MM.1S (cell line): ENCODE results near the gene CBFA2T2.

Experiments used
- EZH2 ChIP-seq: fragments of 300-600 bp; sonication (generic); optimal IDR thresholded peaks from 2 replicates; pipeline ENCODE3; 2017; ENCODE audit warnings: low read depth, mild to moderate bottlenecking, antibody characterized with exemption, low read length, mixed read lengths
- TF ChIP-seq, protein P1 (sequence below): fragments of 300-600 bp; sonication (generic); IDR thresholded peaks from 2 replicates; pipeline ENCODE4 v1.5.1; 2016; ENCODE audit warnings: antibody characterized with exemption, low read length, mixed read lengths

DNA sequence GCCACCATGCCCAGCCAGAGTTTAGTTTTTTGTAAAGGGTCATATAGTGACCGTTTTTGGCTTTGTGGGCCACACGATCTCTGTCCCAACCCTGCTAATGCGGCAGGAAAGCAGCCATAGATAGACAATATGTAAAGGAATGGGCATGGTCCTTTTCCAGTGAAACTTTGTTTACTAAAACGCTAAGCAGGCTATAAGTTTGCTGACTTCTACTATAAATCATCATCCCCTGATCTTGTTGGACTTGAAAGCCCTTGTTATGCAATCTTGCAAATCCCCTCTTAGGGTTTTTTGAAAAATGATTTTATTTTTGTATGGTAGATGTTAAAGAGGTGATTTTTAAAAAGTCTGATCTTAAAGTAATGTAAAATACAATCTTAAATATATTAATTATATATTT lies 63.6 kb downstream of the CBFA2T2 start:
- no peak for TF ChIP-seq EZH2
- TF ChIP-seq, protein P1, sequence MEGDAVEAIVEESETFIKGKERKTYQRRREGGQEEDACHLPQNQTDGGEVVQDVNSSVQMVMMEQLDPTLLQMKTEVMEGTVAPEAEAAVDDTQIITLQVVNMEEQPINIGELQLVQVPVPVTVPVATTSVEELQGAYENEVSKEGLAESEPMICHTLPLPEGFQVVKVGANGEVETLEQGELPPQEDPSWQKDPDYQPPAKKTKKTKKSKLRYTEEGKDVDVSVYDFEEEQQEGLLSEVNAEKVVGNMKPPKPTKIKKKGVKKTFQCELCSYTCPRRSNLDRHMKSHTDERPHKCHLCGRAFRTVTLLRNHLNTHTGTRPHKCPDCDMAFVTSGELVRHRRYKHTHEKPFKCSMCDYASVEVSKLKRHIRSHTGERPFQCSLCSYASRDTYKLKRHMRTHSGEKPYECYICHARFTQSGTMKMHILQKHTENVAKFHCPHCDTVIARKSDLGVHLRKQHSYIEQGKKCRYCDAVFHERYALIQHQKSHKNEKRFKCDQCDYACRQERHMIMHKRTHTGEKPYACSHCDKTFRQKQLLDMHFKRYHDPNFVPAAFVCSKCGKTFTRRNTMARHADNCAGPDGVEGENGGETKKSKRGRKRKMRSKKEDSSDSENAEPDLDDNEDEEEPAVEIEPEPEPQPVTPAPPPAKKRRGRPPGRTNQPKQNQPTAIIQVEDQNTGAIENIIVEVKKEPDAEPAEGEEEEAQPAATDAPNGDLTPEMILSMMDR: no peak
